GM12865 (cell line): ENCODE results near the gene UTY.

Experiments
- DNase-seq: peaks from one replicate; pipeline ENCODE4 v3.0.0; 2010; ENCODE audit warnings: low read depth
- H3K4me3 ChIP-seq: 2 replicates; pipeline ENCODE4 v1.5.1; 2011; ENCODE audit warnings: mild to moderate bottlenecking, low read depth, low read length, control low read depth
- TF ChIP-seq, protein P1 (sequence below): IDR thresholded peaks from 2 replicates; pipeline ENCODE4 v1.5.1; 2011; ENCODE audit warnings: low read length, control low read depth, low read depth, inconsistent platforms; ENCODE audit not compliant: insufficient read depth; ENCODE audit errors: missing control alignments

Gene UTY

DNA sequence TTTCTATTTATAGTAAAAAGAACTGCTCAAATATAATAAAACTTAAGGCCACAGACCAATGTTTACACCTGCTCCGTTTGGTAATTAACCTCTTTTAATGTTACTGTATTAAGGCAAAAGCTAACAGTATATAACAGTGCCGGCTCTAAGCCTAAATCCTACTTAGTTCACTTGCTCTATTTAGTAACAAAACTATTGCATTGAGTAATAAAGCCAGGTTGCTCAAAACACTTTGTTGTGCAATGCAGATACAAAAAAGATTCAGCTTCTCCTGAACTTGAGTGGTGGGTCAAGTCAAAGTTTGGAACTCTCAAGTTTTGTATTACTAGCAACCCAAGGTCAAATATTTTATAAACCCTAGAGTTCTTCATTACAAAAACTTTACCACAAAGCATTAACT lies 116.2 kb downstream of the UTY start:
- DNase-seq: no peak
- TF ChIP-seq, protein P1, sequence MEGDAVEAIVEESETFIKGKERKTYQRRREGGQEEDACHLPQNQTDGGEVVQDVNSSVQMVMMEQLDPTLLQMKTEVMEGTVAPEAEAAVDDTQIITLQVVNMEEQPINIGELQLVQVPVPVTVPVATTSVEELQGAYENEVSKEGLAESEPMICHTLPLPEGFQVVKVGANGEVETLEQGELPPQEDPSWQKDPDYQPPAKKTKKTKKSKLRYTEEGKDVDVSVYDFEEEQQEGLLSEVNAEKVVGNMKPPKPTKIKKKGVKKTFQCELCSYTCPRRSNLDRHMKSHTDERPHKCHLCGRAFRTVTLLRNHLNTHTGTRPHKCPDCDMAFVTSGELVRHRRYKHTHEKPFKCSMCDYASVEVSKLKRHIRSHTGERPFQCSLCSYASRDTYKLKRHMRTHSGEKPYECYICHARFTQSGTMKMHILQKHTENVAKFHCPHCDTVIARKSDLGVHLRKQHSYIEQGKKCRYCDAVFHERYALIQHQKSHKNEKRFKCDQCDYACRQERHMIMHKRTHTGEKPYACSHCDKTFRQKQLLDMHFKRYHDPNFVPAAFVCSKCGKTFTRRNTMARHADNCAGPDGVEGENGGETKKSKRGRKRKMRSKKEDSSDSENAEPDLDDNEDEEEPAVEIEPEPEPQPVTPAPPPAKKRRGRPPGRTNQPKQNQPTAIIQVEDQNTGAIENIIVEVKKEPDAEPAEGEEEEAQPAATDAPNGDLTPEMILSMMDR: no peak
- no peak overlapping the region for H3K4me3 ChIP-seq

DNA sequence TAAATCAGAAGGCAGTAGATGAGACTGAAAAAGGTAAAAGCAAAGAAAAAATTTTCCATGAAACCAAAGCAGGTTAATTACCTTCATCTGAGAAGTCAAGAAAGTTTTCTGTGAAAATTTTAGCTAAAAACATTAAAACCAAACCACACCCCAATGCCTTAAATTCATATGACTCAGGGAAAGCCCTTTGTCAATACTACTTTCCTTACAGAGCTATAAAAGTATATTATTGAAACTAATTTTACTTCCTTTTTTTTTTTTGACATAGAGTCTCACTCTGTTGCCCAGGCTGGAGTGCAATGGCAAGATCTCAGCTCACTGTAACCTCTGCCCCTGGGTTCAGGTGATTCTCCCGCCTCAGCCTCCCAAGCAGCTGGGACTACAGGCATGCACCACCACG lies 117.2 kb downstream of the UTY start:
- H3K4me3 ChIP-seq: no peak overlapping the region
- TF ChIP-seq, protein P1: no peak
- no peak for DNase-seq

DNA sequence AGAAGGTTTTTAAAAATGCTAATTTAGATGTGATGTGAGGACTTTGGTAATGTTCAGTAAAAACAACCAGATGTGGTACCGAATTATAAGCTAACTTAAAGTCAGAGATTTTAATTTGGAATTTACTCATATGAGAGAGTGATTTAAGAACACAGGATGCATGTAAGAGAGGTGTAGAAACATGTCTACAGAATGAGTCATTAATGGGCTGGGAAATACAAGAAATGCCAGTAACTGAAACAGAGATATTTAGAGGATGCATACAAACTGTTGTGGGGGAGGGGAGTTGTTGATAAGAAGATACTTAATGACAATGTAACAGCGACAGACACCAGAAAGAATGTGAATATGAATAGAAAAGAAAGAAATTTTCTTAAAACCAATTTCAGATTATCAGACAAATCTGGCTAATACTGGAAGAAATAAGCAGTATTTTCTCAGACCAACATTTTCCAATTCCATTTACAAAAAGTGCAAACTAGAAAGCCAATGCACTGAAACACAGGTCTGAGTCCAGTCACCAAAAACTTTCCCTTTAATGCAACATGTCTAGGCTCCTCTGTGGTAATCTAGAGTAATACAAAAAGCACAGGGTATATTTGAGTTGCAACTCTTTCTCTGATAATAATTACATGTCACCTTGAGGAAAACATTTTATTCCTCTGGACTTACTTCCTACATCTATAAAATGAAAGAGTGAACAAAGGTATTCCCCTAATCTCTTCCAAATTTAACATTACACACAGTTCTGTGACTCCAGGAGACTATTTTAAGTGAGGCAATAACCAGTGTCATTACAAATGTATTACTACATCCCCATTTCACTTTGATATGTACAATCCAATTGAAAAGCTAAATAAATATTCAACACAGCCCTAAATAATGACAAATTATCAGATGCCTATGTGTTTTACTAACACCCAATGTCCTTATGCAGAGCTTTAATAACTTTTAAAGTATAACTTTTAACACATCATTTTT lies 117.9 kb downstream of the UTY start:
- H3K4me3 ChIP-seq: no peak overlapping the region
- TF ChIP-seq, protein P1: no peak
- no peak for DNase-seq

DNA sequence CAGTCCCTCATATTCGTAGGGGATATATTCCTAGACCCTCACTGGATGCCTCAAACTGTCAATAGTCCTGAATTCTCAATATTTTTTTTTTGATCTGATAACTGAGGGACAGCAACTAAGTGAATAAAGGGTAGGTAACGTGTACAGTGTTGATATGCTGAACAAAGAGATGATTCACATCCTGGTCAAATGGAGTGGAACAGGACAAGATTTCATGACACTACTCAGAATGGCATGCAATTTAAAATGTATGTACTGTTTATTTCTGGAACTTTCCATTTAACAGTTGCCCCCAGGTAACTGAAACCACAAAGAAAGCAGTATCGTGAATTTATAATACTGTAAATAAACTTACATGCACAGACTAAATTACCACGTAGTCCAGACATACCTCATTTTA lies 128.4 kb downstream of the UTY start:
- H3K4me3 ChIP-seq: no peak overlapping the region
- DNase-seq: no peak
- TF ChIP-seq, protein P1: no peak

DNA sequence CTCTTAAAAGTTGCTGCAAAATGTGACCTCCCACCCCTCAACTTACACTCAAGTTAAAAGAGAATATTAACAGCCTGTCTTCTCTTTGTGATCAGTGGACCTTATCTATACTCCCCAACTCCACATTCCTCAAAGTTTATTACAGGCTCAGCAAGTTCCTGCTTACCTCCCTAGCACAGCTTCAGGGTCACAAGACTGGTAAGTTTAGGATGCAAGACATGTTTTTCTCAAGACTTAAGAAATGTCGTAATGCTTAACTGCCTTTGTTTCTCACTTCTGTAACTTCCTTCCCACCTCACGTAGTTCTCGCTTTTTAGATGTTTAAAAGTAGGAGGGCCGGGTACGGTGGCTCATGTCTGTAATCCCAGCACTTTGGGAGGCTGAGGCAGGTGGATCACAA lies 132.7 kb downstream of the UTY start:
- TF ChIP-seq, protein P1: no peak
- no peak overlapping the region for H3K4me3 ChIP-seq
- DNase-seq: no peak

DNA sequence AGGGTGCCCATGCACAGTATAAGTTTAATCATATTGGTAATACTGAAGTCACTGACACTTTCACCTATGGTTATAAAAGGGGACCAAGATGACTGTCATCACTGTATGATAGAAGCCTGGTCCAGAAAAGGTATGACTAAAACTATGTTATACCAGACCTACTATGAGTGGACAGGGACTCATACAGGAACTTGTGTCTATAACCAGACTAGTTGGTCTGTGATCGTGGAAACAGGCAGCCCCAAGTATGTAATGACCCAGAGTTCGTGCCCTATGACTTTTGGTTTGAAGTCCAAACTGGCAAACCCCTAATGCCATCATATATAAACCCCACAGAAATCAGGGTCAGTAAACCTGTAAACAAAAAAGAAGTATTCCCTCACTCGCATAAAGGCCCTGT lies 134.3 kb downstream of the UTY start:
- DNase-seq: no peak
- H3K4me3 ChIP-seq: no peak overlapping the region
- TF ChIP-seq, protein P1: no peak
